HG02610 (cell line): ENCODE results near the gene CDR2L.
A peak's percentile ranks its signal among the peaks of the same experiment; 100 is the strongest.
"Not testable (repeated sequence)": the region's sequence is repeated elsewhere in the genome, so short reads cannot be mapped to it uniquely, and the experiment has no call there.

ENCODE experiments used
- ATAC-seq: cut with Tn5 transposase; IDR thresholded peaks from one replicate; pipeline ENCODE4 v1.9.1; 2021; ENCODE audit warnings: mild to moderate bottlenecking, moderate library complexity; ENCODE audit not compliant: unreplicated experiment

CDR2L gene

DNA sequence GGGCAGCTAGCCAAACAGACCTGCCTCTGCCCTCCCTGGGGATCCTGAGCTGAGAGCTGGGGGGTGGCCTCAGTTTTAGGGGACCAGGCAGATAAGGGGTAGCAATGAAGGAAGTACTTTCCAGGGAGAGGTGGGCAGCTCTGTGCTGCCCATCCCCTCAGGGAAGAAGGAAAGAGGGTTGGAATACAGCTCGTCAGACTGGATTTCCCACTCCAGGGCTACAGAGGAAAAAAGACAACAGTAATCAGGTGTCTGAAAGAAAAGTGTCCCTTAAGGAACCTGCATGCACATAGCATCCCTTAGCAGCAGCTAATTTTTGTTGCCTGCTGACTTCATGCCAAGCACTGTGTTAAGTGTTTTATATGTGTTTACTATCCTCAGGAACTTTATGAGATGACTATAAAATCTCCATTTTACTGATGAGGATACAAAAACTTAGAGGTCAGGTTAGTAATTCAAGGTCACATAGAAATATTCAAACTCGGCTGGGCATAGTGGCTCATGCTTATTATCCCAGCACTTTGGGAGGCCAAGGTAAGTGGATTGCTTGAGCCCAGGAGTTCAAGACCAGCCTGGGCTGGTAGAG, 21.8 kb downstream of the CDR2L start:
- ATAC-seq = no peak

DNA sequence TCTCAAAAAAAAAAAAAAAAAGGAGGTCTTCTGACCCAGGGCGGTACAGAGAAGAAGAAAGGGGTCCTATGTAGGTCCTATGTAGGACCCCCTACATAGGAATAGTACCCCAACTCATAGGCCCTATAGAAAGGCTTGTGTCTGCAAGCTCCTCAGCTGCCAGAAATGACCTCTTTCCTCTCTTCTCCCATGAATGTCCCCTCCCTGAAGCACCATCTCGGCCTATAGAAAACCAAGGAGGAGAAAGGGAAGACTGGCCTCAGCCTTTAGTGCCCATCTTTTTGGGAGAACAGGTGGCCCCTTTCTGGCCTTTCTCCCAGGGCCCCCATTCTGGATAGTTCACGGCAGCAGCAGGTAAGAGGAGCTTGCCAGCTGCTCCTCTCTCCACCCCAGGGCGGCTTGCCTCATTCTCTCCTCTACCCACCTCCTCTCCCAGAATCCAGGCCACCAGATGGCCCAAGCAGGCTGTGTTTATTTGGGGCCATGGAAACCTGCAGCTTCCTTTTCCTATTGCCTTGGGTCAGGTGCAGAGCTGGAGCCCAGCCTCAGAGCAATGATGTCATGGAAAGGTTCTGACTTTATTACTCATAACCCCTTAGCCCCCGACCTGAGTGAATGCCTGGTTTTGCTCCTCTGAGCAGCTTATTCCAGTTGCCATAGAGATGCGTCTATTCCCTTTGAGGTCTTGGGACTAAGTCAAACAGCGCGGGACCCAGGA, 23.4 kb downstream of the CDR2L start:
- ATAC-seq = no peak

DNA sequence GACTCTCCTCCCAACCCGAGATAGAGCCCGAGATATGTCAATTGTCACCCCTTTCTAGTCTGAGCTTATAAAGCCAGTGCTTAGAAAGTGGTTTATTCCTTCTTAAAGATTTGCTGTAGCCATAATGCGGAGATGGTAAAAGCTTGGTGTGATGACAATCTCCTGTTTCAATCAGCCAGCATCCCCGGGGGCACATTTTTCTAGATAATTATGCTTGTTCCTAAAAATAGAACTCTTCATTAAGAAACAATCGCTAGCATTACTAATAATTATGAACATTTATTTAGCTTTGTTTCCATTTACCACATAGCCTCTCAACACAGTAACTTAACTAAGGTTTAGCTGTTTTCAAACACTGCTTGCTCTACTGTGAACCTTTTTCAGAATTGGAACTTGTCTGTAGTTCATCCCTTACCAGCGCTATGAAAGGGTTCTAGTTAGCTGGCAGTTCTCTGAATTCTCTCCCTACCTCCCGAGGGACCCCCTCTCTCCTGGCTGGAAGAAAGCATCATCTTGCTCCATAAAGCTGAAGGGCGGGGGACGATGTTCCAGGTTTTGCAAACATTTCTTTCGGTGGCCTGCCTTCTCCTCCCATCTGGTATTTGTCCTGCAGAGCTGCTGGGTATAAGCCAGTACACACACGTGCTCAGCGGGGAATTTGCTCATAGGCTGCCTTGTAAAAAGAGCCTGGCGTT, 24.1 kb downstream of the CDR2L start:
- no peak for ATAC-seq

DNA sequence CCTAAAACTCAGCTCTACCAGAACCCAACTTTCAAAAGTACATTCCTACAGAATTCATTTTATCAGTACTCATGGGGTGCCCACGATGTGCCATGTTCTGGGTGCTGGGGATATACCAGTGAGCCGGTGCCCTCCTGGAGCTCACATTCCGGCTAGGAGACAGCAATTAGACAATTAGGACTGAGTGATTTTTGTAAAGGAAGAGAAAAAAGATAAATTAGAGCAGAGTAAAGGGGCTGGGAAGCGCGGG, 24.6 kb downstream of the CDR2L start:
- no peak for ATAC-seq

DNA sequence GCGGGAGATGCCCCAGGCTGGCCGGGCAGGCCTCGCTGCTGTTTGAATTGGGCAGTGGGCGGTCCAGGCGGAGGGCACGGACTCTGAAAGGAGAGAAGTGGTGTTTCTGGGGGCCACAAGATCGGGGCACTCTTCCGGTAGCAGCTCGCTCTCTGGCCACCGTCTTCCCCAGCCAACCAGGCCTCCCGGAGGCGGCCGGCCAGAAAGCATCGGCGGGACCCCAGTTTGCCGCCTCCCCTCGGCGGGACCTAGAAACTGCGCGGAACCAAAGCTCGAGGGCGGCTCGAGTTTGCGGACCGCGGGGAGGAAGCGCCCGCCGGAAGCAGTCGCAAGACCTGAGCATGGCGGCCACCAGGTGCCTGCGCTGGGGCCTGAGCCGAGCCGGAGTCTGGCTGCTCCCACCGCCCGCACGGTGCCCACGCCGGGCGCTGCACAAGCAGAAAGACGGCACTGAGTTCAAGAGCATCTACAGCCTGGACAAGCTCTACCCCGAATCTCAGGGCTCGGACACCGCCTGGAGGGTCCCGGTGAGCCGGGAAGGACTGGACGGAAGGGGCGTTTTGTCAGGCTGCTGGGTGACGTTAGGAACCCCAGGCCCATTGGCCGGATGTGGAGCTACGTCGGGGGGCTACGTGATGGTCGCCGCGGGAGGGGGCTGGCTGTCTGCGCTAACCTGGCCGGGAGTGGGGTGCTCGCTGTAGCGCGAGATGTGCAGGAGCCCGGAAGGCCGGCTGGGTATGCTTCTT, 25.1 kb downstream of the CDR2L start, which contains the start of gene MRPL58:
Gene MRPL58, plus strand, starts transcription at position 325 of the 746 bp plus-strand sequence. Its CDS starts 17 bp downstream, at position 342.
- ATAC-seq = peak; percentile 87

DNA sequence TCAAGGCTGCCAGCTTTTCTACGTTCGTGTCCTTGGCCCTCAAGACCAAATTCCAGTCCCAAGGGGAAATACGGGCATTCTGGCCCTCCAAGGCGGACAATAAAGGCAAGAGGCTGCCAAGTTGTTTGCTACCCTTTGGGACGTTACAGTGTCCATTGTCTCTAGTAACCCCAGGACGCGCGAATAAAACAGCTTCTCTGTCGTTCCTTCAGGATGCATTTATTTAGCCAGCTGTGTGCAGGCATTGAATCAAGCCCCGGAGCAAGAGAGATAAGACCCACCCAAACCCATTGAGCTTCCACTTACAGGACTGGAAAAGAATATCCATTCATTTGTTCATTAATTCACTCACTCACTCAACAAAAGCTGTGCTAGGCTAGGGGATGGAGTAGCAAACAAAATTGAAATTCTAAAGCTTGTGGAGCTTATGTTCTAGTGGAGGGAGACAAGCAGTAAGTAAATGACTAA, 25.7 kb downstream of the CDR2L start:
- no peak for ATAC-seq

DNA sequence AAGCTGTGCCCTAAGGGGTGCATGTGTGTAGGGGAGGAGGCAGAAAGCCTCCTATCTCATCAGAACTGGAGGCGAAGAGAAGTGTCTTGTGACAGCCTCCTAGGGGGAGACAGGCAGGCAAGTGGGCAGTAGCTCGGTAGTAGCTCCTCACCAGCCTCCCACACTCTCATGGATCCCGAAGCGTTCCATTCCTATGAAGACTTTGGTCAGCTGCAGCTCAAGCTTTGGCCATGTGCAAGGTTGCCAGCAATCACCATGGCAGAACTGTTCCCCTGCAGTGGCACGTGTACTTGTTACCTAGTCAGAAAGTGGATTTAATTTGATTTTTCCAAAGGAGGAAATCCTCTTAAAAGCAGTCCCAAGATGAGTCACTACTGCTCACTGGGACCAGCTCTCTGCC, 31.7 kb downstream of the CDR2L start:
- no peak for ATAC-seq

DNA sequence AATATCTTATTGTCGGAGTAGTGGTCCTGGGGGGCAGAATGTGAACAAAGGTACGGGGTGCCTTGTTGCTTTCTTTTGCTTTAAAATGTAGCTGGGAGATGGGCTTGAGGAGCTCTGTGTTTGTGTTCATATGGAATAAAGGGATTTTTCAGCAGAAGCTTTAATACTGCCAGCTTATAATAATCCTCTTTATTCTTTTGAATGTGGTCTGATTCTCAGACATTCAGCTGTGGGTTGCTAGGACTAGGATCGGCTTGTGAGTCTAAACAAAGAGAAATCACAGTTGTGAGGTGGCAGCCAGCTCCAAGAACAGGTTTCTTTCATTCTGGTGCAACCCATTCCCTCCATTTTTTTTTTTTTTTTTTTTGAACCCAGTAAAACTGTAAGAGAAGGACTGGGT, 32.3 kb downstream of the CDR2L start:
- ATAC-seq = no peak

DNA sequence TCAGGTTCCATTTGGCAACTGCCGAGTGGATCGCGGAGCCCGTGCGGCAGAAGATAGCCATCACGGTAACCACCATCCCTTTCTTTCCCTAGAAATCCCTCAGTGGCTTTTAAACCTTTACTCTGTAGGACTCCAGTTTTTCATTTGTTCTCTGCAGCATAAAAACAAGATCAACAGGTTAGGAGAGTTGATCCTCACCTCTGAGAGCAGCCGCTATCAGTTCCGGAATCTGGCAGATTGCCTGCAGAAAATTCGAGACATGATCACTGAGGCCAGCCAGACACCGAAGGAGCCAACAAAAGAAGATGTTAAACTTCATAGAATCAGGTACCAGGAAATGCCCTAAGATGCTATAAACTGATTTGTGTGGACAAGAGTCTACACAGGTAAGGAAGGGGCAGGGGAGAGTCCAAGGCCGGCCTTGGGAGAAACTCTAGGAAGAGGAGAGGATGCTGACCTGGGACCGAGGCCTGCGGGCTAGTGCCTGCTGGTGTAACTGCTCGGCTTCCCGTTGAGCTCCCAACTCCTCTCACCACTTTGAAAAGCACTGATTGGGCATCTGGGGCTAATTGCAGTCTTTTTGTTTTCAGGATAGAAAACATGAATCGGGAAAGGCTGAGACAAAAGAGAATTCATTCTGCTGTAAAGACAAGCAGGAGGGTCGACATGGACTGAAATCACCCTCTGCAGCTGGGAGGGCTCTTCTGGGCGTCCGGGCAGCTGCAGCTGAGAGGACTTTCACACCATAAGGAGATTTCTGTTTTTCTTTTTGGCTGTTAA, 33.1 kb downstream of the CDR2L start:
- no peak for ATAC-seq

DNA sequence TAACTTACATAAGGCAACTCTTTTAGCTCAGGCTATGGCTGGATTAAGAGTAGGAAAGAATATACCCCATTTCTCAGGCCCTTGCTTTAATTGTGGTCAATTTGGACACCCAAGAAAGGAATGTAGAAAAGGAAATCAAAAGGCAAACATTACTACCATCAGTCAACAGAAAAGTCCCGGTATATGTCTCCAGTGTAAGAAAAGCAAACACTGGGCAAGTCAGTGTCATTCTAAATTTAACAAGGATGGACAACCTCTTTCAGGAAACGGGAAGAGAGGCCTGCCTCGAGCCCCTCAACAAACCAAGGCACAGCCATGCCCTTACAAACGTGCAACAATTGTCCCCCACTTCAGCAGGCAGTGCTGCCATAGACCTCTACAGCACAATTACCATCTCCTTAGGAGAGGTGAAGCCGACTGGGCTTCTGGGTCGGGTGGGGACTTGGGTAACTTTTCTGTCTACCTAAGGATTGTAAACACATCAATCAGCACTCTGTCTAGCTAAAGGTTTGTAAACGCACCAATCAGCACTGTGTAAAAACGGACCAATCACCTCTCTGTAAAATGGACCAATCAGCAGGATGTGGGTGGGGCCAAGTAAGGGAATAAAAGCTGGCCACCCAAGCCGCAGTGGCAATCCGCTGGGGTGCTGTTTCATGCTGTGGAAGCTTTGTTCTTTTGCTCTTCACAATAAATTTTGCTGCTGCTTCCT, 37.4 kb downstream of the CDR2L start:
- no peak for ATAC-seq

DNA sequence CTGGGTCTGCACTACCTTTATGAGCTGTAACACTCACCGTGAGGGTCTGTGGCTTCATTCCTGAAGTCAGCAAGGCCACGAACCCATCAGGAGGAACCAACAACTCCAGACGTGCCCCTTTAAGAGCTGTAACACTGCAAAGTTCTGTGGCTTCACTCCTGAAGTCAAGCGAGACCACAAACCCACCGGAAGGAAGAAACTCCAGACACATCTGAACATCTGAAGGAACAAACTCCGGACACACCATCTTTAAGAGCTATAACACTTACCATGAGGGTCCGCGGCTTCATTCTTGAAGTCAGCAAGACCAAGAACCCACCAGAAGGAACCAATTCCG, 37.9 kb downstream of the CDR2L start:
- not testable (repeated sequence) for ATAC-seq

DNA sequence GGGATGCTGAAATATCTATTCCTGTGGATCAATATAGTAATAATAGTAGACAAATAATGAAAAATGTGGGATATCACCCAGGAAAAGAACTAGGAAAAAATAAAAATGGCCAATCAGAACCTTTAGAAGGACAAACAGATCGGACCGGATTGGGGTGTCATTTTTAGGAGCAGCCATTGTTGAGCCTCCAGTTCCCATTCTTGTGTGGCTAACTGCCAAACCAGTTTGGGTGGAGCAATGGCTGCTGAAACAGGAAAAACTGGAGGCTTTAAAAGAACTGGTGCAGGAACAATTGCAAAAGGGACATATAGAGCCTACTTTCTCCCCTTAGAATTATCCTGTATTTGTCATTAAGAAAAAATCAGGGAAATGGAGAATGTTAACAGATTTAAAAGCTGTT, 39.2 kb downstream of the CDR2L start:
- ATAC-seq = not testable (repeated sequence)

DNA sequence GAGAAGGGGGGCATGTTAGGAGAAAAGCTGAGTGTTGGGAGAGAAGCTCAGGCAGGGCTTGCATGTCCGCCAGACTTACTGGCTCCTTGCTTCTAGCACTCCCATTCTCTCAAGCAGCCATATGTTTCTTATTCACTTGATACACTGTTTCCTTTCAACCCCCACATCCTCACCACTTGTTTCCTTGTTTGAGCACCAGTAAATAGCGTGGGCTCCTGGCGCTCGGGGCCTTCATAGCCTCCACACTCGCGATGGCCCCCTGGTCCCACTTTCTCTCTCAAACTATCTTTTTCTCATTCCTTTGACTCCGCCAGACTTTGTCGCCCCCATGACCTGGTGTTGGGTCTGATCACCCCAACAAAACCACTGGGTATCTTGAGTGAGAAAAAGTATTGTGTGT, 42.7 kb downstream of the CDR2L start:
- ATAC-seq = no peak

DNA sequence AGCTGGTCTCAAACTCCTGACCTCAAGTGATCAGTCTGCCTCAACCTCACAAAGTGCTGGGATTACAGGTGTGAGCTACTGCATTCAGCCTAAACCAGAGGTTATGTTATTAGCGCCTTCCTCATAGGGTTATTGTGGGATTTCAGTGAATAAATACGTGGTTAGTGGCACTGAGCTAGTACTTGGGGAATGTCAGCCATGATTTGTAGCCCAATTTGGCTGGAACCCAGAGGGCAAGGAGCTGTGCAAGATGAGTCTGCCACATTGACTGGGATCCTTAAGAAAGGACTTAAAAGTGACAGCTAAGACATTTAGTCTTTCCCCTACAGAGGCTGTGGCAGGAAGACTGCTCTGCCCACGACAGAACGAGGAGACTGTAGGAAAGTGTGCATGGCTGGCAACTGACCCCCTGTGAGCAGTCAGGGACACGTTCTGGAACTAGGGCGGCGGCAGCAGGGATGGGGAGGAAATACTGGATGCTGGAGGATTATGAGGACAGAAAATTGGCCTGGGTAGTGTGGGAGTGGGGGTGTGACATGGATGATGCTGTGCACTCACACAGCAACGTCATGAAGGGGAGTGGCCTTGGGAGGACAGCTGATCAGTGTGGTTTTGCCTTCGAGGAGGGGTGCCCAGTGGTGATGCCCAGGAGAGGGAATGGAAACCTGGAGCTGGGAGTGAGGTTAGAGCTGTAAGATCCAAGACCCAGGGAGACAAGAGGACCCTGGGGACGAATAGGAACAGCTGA, 44.7 kb downstream of the CDR2L start:
- ATAC-seq = no peak

DNA sequence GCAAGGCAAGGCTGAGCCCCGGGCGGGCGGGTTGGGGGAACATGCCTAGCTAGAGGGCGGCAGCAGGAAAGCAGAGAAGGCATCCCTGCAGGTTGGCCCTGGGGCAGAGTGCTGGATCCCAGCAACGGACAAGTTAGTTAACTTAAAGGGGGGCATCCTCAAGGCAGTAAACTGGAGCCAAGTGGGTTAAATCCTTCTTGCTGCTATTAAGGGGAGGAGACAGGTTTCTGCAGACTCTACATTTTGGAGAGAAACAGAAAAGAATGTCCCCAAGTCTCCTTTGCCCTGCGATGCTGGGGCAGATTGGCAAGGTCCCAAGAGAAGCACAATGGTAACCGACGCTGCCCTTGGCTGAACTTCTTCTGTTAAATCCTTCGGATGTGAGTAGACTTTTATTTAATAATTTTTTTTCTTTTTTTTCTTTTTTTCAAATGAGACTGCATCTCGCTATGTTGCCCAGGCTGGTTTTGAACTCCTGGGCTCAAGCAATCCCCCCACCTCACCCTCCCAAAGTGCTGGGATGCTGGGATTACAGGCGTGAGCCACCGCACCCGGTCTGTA, 45.4 kb downstream of the CDR2L start:
- no peak for ATAC-seq

DNA sequence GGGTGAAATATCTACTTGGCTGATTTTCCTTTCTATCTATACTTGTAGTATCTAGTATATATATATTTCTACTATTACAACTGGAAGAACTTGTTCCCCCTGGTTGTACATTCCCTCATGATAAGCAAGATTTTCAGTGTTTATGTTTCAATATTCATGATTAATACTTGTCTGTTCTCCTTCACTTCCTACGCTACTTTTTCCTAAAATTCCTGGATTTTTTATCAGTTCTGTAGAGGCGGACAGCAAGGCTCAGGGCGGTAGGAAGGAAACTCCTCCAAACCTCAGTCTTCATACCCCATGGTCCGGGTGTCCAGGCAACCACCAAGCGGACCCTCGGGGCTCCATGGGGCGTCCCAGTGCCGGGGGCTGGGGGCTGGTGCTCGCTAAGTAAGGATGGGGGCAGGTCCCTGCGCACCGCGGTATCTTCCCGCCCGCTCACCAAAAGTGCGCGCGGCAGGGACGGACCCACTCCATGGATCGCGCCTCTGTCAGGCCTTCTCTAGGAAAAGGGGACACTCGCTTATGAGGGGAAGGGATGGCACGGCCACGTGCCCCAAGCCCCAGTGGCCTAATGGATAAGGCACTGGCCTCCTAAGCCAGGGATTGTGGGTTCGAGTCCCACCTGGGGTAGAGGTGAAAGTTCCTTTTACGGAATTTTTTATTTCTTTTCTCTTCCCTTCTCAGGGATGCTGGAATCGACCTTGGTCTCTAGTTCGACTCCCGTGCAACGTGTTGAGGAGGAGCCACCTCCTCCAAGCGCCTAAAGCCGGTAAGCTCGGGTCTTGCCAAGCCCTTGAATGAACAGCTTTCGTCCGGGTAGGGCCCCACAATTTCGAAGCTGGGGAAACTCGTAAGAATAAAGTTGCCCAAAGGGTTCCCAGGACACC, 46.2 kb downstream of the CDR2L start:
- peak; percentile 32 for ATAC-seq

DNA sequence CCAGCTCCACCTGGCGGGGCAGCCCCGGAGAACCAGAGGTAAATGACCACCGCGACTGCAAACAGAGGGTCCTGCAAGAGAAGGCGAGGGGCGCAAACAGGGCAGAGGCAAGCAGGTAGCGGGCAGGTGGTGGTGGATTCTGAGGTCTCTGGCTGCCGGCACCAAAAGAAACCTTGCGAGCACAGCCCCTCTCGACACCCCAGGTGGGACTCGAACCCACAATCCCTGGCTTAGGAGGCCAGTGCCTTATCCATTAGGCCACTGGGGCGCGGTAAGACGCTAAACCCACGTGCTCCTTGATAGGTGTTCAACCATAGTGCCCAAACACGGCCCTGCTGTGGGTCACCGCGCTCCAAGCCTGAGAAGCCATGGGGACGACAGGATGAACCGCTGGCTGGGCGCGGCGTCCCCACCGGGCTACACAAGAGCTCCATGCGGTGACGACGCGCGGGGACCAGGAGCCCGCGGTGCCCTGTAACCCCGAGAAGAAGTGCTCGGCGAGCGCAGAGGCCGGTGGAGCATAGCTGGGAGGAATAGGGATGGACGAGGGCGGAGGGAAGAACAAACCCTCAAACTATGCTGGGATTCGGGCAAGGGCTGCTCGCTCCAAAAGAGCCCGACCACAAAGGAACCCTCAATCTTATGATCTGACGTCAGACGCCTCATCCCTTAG, 46.9 kb downstream of the CDR2L start:
- peak; percentile 56 for ATAC-seq
